Bronchial epithelial cell (primary cell): ENCODE results near the gene ZCCHC24. TPM values are rescaled to one million over a fixed set of nuclear protein-coding genes. Genes with fewer than 3 reads are reported as not detected.
"Not testable (repeated sequence)": the region's sequence is repeated elsewhere in the genome, so short reads cannot be mapped to it uniquely, and the experiment has no call there.

Experiments
- DNase-seq: peaks from one replicate; pipeline ENCODE4 v3.0.0-alpha.2; 2010; ENCODE audit warnings: low read depth
- FAIRE-seq: peaks from 2 replicates; lab custom pipeline; 2011; peaks lifted over from hg19 to GRCh38; lab: Jason Lieb, UNC
- H3K27me3 ChIP-seq: 2 replicates; pipeline ENCODE4 v1.5.1; 2011; ENCODE audit warnings: low read length; ENCODE audit not compliant: control insufficient read depth, insufficient read depth
- H3K36me3 ChIP-seq: 2 replicates; pipeline ENCODE4 v1.5.1; 2011; ENCODE audit warnings: low read length; ENCODE audit not compliant: control insufficient read depth, insufficient read depth
- H3K4me3 ChIP-seq: 2 replicates; pipeline ENCODE4 v1.5.1; 2011; ENCODE audit warnings: mild to moderate bottlenecking, low read depth, low read length, control low read depth
- total RNA-seq: library from RNA; depleted of rRNA; stranded (reverse); fragments of >200 nt; gene quantifications from 2 replicates; pipeline ENCODE4 v1.2.1, GENCODE V29; 2014
- TF ChIP-seq, protein P1 (sequence below): IDR thresholded peaks from 2 replicates; pipeline ENCODE4 v1.5.1; 2011; ENCODE audit warnings: mild to moderate bottlenecking, moderate library complexity, low read length, control low read depth, inconsistent platforms; ENCODE audit not compliant: insufficient read depth, severe bottlenecking

The ZCCHC24 gene
- total RNA-seq, 1 donor from 2014 or later = 0.53 TPM

DNA sequence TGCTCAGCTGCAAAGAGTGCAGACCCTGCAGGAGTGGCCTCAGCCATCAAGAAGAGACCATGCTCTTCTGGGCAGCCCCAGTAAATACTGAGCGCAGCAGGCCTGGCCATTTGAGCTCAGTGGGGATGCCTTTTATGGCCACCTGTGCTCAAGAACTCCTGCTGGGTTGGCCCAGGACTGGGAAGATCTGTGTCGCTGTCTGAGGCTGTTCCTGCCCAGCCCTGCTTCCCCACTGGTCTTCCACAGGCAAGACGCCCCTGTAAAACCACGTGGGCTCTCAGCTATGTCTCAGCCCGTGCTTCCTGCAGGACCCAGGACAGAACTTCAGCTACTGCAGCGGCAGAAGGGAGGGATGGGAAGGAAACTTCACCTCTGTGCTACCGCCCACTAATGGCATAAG lies 108.7 kb downstream of the ZCCHC24 start:
- TF ChIP-seq, protein P1, sequence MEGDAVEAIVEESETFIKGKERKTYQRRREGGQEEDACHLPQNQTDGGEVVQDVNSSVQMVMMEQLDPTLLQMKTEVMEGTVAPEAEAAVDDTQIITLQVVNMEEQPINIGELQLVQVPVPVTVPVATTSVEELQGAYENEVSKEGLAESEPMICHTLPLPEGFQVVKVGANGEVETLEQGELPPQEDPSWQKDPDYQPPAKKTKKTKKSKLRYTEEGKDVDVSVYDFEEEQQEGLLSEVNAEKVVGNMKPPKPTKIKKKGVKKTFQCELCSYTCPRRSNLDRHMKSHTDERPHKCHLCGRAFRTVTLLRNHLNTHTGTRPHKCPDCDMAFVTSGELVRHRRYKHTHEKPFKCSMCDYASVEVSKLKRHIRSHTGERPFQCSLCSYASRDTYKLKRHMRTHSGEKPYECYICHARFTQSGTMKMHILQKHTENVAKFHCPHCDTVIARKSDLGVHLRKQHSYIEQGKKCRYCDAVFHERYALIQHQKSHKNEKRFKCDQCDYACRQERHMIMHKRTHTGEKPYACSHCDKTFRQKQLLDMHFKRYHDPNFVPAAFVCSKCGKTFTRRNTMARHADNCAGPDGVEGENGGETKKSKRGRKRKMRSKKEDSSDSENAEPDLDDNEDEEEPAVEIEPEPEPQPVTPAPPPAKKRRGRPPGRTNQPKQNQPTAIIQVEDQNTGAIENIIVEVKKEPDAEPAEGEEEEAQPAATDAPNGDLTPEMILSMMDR = no peak
- Histone ChIP-seq H3K27me3 (no peaks in the 10 kb centered on the region), H3K4me3 (no peak overlapping the region), H3K36me3 (no peaks in the 10 kb centered on the region)
- FAIRE-seq (no peak), DNase-seq (no peak)

DNA sequence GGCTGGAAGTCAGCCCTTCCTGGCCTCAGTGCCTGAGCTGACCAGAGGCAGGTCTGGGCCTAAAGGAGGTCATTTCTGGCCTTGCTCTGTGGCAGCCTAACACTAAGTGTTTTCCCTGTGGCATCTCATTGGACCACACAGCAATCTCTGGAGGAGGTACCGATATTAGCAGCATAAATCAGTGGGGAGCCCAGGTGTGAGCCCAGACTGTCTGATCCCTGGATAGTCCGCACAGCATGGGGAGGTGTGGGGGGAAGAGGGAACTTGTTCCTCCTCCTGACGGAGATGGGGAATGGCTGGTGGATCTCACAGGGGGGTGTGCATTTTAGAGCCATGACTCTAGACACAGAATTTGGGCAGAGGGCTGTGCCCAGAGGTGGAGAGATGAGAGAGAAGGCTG lies 109.1 kb downstream of the ZCCHC24 start:
- Histone ChIP-seq H3K4me3 (no peak overlapping the region), H3K36me3 (no peaks in the 10 kb centered on the region), H3K27me3 (no peaks in the 10 kb centered on the region)
- DNase-seq = no peak
- TF ChIP-seq, protein P1 = no peak
- FAIRE-seq = no peak

DNA sequence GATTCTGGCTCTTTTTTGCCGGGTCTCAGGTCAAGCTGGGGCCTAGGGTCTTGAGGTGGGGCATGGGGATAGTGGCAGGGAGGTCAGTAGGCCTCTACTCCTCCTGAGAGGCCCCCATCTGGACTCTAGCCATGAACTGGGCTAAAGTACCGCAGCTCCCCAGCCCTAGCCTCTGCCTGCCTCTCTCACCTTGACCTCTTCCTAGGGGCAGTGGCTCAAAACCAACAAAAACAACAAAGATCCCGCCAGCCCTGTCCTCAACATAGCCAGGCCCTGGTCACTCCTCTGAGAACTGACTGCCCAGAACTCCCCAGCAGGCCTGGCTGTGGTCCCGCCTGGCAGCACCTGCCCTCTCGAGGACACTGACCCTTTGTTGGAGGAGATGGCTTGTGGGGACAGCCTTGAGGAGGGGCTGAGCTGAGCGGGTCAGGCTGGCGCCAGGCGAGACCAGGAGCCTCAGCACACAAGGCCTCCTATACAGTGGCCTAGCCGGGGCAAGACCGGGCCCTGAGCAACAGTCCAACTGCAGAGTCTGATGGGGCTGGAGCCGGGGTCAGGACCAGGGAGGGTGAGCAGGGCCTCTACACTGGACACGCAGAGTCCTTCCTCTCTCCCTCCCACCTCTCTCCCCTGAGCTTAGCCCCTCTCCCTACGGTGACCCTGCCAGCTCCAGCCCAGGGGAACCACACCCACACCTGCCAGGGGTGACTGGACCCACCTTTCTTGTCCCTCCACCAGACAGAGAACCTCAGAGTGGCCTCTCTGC lies 109.8 kb downstream of the ZCCHC24 start:
- Histone ChIP-seq H3K4me3 (no peak overlapping the region), H3K36me3 (no peaks in the 10 kb centered on the region), H3K27me3 (no peaks in the 10 kb centered on the region)
- FAIRE-seq (no peak), DNase-seq (no peak)
- TF ChIP-seq, protein P1 = no peak

DNA sequence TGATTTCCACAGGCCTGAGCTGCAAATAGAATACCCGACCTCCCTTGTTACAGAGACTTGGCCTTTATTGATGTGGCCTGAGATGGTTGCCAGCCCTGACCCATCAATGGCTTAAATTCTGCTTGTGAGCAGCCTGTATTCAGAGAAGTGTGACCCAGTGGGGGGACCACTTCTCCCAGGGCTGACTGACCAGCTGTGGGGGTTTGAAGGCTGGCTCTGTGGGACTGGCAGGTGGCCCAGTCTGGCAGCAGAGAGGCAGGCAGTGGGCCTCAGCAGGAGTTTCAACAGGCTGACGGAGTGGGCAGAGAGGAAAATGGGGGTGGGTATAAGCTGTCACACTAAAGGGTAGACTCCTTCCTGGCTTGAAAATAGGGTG lies 110.3 kb downstream of the ZCCHC24 start:
- no peak for DNase-seq
- no peaks in the 10 kb centered on the region for H3K27me3 ChIP-seq
- no peaks in the 10 kb centered on the region for H3K36me3 ChIP-seq
- FAIRE-seq = no peak
- H3K4me3 ChIP-seq = no peak overlapping the region
- TF ChIP-seq, protein P1 = no peak

DNA sequence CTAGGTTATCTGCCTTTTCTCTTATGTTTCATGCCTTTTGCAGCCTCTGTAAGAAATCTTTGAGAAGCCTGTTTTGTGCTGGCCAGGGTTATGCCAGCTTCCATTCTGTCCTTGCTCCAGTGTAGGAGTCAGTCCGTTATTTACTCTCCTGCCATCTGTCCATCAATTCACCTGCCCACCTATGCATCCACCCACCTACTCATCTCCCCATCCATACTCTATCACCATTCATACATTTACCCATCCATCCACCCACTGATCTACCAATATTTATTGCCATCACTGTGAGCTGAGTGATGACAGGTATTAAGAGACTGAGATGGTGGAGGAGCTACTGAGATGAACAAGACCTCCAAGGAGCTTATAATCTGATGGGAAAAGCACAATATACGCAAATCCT lies 110.9 kb downstream of the ZCCHC24 start:
- TF ChIP-seq, protein P1 = no peak
- FAIRE-seq = no peak
- no peak overlapping the region for H3K4me3 ChIP-seq
- H3K36me3 ChIP-seq = no peaks in the 10 kb centered on the region
- no peak for DNase-seq
- H3K27me3 ChIP-seq = no peaks in the 10 kb centered on the region

DNA sequence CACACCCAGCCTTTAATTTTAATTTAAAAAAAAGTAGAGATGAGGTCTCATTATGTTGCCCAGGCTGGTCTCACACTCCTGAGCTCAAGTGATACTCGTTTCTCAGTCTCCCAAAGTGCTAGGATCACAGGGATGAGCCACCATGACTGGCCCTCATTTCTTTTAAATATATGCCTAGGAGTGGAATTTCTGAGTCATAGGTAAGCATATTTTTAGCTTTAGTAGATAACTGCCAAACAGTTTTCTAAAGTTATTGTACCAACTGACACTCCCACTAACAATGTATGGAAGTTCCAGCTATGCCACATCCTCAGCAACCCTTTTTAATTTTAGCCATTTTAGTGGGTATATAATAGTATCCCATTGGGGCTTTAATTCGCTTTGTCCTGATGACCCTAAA lies 111.9 kb downstream of the ZCCHC24 start:
- peak; percentile 94 for DNase-seq

DNA sequence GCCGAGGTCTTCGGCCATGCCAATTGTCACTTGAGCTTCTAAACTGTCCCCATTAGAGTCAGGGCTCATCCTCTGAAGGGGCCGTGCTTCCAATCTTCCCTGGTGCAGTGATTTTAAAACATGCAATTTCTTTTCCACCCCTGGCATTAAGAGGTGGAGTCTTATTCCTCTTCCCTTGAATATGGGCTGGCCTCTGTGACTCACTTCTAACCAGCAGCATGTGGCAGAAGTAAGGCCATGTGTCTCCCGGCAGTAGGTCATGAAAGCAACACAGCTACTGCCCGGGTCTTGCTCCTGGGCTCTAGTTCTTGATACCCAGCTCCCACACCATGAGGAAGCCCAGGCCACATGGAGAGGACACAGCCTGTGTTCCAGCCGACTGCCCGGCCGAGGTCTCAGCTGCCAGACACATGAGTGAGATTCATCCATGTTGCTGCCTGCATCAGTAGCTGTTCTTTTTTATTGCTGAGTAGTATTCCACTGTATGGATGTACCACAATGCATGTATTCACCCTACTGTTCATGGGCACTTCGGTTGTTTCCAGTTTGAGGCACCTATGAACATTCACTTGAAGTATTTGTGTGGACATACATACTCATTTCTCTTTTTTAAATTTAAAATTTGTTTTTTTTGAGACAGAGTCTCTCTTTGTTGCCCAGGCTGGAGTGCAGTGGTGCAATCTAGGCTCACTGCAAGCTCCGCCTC lies 112.7 kb downstream of the ZCCHC24 start:
- FAIRE-seq, DNase-seq: not testable (repeated sequence)

More for the DNA sequence above, 111.9 kb downstream of the ZCCHC24 start:
- Histone ChIP-seq H3K4me3 (no peak overlapping the region), H3K36me3 (no peaks in the 10 kb centered on the region), H3K27me3 (no peaks in the 10 kb centered on the region)
- FAIRE-seq = no peak
- TF ChIP-seq, protein P1 = no peak

More for the DNA sequence above, 112.7 kb downstream of the ZCCHC24 start:
- not testable (repeated sequence) for H3K36me3 ChIP-seq, H3K4me3 ChIP-seq, H3K27me3 ChIP-seq
